A204.1 (cell line): Measurements from ENCODE around the gene ARHGEF12.

Experiments used
- FAIRE-seq: peaks from 2 replicates; lab custom pipeline; 2012; peaks lifted over from hg19 to GRCh38; lab: Jason Lieb, UNC

ARHGEF12 gene

DNA sequence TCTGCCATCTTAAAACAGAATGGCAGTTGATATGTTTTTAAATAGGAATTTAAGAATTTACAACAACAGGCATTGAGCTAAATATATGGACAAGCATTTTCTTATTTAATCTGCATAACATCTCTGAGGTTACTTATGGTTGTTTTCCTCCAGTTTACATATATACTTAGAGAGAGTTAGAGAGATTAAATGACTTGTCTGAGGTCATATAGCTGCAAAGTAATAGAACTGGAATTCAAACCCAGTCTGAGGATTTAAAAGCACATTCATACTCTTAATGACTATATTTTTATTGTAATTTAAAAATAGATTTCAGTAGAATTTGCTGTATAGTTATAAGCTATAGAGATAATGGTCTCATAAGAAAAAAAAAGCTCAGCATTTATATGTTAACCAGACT is 93.9 kb downstream of the ARHGEF12 start:
- FAIRE-seq, result no peak

DNA sequence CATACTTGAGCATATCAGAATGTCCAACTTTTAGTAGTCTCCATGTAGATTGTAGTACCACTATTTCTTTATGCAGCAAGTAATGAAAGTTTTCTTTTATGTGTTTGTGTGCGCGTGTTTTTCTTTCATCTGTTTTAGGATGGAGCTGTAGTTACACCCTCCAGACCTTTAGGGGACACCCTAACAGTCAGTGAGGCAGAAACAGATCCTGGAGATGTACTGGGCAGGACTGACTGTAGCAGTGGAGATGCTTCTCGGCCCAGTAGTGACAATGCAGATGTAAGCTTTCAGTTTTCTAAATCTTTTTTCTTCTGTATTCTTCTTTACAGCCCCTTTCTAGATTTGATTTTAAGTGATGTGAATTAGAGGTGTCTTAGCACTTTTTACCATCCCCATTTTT is 95.4 kb downstream of the ARHGEF12 start:
- FAIRE-seq, result no peak

DNA sequence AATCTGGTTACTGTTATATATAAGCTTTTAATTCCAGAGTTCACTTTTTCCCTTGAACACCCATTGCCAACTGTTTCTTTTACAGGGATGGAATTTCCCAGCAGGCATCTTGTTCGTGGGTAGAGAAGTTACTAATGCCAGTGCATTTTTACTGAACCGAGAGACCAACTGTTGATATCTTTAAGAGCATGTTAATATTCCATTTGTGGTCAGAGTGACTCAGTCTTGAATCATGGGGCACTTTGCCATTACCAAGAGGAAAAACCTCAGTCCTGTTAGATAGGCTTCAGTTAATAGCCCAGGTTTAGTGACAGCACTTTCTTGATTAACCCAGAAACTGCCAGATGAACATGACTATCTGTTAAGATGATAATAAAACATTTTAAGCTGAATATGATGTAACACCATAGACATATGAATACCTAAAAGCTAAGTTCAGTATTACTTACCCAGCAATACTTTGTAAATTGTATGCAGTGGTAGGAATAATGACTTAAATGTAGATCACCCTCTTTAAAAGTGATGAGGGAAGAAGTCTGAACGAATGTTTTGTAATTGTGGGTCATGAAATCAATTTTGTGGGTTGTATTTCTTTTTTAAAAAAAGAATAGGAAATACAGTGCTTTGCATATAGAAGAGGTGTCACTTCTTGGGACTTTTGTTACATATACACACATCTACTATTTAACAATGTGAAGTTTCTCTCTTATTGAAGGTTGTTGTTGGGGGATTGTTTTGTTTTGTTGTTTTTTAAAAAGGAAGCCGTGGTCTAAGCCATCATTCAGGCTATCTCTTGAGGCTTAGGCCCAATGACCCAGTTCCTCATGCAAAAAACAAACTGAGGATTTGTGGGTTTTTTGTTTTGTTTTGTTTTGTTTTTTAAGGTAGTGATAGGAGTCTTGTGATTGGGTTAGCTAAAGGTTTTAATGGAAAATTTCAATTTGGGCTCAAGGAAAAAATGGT is 96.1 kb downstream of the ARHGEF12 start:
- peak; percentile 95 for FAIRE-seq

DNA sequence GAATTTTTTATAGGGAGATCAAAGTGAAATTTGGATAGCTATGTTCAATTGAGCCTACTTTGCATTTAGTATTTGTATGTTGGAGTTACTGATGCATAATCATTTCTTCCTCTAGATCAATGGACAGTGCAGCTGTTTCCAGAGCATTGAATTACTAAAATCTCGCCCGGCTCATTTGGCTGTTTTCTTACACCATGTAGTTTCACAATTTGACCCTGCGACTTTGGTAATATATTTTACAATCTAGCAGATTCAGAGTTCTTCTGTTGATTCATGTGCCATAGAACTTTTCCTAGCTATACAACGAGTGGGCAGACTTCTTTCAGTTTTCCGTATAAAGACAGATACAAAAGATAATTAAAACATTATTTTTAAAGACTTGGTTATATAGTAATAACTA is 105.4 kb downstream of the ARHGEF12 start:
- no peak for FAIRE-seq

DNA sequence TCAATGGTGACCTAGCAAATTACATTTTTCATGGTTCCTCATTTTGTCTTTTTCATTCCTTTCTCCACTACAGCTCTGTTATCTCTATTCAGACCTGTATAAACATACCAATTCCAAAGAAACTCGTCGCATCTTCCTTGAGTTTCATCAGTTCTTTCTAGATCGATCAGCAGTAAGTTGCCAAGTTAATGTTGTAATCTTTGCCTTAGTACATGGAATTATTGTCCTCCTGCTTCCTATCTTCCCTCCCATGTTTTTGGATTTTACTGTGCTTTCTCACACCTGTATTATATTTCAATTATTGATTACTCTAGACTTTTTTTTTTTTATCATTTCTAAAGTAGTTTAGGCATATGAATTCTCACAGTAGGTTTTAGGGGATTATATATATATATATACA is 105.8 kb downstream of the ARHGEF12 start:
- no peak for FAIRE-seq

DNA sequence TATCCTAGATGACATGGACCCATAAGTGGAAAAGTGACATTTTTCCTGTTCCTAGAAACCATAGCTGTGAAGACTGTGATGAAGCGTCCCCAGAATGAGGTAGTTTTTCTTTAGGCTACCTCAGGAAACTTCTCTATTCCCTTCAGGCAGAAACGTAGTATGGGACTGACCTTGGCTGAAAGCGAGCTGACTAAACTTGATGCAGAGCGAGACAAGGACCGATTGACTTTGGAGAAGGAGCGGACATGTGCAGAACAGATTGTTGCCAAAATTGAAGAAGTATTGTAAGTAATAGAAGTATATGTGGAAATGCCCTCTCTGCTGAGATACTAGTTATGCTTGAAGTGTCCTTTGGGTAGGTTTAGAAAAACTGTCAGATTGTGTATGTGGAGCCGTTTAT is 110.6 kb downstream of the ARHGEF12 start:
- no peak for FAIRE-seq

DNA sequence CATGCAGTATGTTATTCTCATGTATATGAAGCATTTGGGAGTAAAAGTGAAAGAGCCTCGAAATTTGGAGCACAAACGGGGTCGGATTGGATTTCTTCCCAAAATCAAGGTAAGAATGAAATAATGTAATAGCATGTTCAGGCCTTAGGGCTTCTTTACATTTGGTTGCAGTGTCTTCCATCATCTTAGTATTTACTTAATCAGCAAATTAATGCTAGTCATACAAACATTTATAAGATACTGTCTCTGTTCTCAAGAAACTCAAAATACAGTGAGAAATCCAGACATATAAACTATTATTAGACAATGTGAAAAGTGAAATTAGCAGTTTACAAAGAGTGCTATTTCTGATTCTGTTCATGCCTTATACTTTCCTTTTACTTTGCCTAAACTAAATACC is 112.0 kb downstream of the ARHGEF12 start:
- no peak for FAIRE-seq

DNA sequence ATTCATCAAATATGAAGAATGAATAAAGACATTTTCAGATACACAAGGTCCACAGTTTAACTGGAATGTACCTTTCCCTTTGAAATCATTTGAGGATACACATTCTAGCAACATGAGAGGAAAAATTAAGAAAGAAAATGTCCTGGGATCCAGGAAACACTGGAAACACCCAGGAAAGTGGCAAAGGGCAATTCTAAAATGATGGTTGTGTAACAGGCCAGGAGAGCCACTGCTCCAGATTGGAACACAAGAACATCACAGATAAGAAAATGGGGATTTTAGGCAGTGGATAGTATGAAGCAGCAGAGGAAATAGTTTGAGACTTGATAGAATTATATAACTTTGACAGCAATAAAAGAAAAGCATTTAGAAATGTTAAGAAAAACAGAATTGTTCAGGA is 119.3 kb downstream of the ARHGEF12 start:
- FAIRE-seq, result no peak

DNA sequence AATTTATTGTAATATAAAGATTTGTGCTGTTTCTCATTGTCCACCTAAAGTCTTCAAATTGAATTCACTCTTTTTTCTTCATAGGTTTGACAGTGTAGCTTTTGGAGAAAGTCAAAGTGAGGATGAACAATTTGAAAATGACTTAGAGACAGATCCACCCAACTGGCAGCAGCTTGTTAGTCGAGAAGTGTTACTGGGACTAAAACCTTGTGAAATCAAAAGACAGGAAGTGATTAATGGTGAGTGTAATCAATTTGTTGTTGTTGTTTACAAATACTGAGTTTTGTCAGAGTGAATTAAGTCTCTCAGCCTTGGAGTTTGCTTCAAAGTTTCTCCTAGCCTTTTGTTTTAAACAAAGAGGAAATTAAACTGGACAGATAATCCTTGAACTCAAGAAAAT is 121.8 kb downstream of the ARHGEF12 start:
- no peak for FAIRE-seq

DNA sequence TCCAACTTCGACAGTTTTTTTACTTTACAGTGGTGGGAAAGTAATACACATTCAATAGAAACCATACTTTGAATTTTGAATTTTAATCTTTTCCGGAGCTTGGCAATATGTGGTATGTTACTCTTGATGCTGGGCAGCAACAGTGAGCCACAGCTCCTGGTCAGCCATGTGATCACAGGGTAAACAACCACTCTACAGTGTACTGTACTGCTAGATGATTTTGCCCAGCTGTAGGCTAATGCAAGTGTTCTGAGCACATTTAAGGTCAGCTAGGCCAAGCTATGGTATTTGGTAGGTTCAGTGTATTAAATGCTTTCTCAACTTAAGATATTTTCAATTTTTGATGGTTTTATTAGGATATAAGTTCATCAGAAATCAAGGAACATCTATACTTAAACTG is 126.6 kb downstream of the ARHGEF12 start:
- FAIRE-seq, result no peak

DNA sequence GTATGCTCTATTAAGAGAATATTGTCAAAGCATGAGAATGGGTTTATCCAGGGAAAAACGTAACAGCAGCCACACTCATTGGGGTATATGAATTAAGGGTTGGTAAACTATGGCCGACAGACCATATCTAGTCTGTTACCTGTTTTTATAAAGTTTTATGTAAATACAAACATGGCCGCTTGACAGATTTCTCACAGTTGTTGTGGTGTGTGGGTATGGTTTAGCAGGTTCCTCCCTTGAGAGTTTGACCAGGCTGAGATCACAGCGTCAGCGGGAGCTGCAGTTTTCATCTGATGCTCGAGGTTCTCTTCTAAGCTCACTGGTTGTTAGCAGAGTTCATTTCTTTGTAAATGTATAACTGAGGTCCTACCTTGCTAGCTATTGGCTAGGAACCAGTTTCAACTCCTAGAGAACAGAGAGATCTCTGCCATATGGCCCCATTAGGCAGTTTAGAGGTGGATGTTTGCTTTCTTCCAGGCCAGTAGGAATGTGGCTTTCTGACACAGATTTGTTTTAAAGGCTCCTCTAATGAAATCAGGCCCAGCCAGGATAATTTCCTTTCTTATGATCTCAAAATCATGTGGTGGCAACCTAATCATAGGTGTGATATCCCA is 129.8 kb downstream of the ARHGEF12 start:
- FAIRE-seq, result no peak

DNA sequence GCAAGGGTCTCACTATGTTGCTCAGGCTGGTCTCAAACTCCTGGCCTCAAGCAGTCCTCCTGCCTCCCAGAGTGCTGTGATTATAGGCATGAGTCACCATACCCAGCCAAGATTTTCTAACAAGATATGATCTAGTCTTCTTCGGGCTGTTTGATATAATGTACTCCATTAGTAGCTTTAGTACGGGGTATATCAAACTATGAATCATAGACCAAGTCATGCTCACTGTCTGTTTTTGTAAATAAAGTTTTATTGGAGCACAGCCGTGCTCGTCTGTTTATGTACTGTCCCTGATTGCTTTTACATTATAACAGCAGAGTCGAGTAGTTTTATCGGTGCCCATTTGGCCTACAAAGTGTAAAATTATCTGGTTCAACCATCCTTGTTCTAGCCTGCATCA is 131.4 kb downstream of the ARHGEF12 start:
- FAIRE-seq, result no peak

DNA sequence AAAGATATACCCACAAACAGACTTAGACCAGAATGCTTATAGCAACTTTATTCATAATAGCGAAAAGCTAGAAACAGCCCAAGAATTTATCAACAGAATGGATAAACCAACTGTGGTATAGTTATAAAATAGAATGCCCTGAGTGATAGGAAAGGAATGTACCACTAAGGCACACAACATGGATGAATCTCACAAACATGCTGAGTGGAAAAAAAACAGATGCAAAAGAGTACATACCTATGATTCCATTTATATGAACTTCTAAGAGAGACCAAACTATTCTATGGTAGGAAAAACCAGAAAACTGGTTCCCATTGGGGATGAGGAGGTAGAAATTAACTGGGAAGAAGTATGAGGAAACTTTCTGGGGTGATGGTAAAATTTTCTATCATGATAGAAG is 134.9 kb downstream of the ARHGEF12 start:
- no peak for FAIRE-seq

DNA sequence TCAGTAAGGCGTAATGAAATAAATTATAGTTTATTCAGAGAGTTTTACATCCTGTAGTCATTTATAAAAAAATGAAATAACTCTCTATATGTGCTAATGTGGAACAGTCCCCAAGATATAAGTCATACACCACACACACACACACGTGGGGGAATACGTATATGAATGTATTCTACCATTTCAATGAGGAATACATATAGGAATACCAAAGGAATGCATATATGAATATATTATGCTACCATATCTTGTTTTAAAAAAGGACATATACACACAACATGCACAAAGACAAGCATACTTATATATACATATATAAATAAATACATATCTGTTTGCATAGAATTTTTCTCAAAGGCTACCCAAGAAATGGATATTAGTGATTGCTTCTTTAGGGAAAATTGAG is 135.8 kb downstream of the ARHGEF12 start:
- FAIRE-seq, result no peak

DNA sequence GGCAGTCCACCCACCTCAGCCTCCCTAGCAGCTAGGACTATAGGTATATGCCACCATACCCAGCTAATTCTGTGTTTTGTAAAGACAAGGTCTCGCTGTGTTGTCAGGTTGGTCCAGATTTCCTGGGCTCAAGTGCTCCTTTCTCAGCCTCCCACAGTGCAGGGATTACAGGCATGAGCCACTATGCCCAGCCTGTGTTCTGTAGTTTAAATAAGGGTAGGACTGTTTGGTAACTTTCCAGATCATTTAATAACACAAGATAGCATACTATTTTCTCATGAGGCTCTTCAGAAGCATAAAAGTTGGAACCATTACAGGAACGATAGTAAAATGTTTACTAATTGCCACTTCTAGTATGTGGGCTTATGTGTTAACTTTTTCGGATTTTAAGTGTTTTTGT is 137.3 kb downstream of the ARHGEF12 start:
- FAIRE-seq, result no peak

DNA sequence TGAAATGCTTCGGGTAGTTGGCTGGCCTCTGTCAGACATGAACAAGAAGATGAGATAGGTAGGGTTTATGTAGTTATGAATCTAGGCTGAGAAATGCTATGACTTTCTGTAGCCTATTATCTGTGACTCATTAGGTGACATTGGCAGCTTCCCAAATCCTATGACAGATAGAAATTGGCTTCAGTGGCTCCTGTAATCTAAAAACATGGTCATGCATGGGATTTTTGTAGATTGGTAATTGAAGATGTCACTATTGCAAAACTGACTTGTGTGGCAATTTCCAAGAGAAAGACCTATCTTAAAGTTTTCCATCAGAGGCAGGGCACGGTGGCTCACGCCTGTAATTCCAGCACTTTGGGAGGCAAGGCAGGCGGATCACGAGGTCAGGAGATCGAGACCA is 145.9 kb downstream of the ARHGEF12 start:
- FAIRE-seq, result no peak

DNA sequence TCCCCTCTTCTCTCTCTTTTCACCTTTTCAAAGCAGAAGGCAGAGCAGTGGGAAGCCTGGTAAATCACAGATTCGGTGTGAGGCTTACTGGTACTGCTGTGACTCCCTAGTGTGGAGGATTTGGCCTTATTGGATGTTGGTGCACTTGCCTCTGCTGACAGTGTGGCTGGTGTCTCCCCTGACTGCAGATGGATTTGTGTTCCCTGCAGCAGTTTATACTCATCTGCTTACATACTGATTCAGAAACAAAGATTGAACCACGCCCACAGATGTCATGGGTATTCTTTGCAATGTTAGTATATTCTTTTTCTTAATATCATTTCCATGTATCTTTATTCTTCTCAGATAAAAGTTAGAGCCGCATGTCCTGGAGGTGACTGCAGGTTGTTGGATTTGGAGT is 148.5 kb downstream of the ARHGEF12 start:
- no peak for FAIRE-seq

DNA sequence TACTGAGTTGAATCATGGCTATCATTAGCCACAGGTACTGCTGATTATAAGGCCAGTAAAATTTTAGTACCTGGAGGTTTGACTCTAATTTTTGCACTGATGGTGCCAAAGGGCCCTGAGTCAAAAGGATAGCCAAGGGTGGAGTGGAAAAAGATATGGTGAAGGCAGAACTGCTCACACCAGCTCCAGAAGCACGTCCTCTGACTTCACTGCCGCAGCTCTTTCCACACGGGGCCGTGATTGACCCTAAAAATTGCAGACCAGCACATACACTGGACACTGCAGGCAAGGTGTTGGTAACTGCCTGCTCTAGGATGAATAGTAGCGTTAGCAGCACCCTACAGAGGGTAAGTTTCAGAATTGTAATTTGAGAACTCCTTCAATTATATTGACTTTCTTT is 149.9 kb downstream of the ARHGEF12 start:
- FAIRE-seq, result no peak

DNA sequence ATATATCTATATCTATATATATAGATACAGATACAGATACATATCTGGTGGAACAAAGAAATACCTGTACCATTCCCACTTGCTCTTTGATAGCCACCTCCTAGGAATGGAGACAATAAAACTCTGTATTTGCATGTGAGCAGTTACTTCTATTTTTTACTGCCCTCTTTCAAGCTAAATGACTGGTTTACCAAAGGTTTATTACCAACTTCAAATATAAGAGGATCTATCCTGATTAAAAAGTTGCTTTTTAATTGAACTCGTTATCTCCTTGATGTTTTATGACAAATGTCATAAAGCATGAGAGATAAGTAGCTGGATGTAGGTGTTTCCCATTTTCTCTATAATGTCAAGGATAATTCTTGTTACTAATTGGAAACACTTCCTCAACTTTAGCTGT is 153.6 kb downstream of the ARHGEF12 start:
- no peak for FAIRE-seq

DNA sequence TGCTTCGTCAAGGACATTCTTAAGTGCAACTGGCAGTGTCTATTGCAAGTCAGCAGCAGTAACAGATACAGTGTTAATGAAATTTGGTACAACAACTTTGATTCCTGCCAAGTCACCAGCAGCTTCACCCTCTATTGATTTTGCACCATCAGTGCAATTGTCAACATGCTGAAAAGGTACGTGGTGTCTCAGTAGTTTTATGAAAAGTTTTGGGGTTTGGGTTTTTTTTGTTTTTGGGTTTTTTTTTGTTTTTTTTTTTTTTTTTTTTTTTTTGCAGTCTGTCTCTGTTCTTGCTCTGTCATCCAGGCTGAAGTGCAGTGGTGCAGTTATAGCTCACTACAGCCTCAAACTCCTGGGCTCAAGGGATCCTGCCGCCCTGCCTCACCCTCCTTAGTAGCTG is 156.3 kb downstream of the ARHGEF12 start:
- FAIRE-seq, result no peak

DNA sequence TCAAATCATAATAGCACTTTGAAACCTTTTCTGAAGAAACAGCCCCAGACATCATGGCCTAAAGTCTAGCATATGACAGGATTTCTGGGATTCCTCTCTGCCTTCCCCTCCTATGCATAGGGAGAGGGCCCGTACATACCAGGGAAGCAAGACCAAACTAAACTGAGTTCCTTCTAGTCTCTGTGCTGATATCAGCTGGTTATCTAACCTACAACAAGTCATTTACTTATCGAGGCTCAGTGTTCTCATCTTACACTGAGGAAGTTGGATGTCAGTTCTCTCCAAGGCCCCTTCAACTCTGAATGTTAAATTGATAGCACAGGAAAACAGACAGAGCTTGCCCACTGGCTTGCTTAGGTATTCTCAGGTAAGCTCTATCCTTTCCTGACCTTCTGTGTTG is 158.4 kb downstream of the ARHGEF12 start:
- no peak for FAIRE-seq

DNA sequence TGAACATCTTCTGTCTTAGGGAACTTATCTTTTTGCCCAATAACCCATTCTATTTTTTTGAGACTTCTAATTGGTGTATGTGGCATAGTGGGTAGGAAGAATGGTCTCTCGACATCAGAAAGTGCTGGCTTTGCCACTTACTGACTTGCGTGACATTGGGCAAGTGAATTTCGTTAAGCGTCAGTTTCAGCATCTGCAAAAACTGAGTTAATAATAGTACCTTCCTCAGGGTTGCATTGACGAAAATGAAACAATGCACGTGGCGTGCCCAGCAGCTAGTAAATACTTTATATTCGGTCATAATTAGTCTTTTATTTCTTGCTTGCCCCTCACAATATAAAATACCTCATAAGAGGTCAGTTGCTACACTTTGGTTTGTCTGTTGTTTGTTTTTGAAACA is 162.9 kb downstream of the ARHGEF12 start:
- FAIRE-seq, result no peak

DNA sequence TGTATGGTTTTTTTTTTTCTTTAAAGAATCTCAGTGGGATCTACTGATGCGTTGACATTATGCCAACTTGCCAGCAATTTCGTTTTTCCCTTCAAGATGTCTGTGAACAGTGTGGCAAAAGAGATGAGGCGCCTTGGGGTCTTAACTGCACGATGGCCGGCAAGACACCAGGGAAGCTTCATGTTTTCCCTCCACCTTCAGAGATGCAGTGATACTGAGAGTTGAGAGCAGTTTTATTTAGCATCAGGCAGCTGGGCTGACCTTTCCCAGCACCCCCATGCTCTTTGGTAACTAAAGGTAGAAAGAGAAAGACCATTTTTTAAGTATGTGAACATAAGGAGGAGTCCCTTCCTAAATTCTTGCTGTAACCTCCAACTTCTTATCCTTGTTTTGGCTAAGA is 163.6 kb downstream of the ARHGEF12 start:
- FAIRE-seq, result no peak
